Fibroblast of gingiva (primary cell): ENCODE results near the gene ZNF385A.

ENCODE experiments used
- DNase-seq: peaks from one replicate; pipeline ENCODE4 v3.0.0-alpha.2; 2011; ENCODE audit warnings: low read depth

Gene ZNF385A

DNA sequence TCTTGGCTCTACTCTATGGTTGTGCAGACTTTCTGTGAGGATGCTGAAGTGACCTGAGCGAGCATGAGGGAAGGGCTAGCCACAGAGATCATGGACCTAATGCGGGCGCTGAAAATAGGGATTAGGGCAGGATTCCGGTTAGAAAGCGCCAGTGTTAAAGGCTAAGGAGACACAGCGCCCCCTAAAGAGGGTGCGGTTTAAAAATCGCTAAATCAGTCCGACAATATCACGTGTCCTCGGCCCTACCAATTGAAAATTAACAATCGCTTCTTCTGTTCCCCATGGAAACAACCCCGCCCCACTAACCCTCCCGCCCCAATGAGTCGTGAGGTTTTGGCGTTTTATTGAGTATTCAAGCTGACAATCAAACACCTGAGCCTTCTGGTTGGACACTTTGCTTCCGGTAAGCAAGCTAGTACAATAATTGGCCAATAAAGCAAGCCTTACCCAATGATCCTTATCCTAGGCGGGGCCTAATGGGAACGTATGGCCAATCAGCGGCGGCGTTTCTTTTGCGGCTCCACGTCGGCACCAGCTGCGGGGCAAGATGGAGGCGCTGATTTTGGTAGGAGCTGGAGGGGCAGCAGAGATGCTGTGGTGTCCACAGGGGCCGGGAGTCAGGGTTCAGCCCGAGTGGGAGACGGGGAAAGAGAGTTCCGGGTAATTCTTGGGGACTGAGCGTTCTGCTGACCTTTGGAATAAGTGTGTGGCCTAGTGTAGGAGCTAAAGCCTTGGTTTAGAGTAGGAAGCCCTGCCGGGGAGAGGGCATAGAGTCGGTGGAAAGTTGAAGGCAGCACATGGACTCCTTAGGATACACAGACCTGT, 59.7 kb downstream of the ZNF385A start, which contains the start of gene COPZ1:
COPZ1 (plus strand) TSS at position 515 of the 825 bp plus-strand sequence; CDS start at position 548, 33 bp downstream.
- peak; percentile 100 for DNase-seq

GRCh38 chr12:54321363-54321762, 63.2 kb downstream of the ZNF385A start:
- no peak for DNase-seq
